Measurements from ENCODE around the gene CSF2RB. TPM values are rescaled to one million over a fixed set of nuclear protein-coding genes. Genes with fewer than 3 reads are reported as not detected.

CSF2RB gene
- total RNA-seq, 1 donor from 2014 or later, result 4.9 TPM

DNA sequence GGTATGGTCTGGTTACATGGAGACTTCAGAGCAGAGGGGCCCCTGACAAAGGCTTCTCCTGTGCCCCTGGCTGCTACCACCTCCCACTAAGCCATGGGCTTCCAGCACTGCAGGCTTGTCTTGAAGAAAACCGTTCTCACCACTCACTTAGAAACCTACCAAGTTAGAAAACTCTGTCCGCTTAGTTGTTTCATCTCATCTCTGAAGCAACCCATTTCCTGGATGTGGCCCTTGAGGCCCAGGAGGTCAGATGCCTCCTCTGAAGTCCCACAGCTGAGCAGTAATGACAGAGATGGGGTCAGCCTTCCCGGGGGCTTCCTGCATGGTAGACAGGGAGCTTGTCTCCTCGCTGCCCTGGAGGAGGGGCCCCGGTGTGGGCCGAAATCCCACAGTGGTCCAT lies 12.9 kb downstream of the CSF2RB start:
- no peak overlapping the region for H3K27ac Mint-ChIP-seq
- intact Hi-C loops (cut with micrococcal nuclease), result no loop called here

DNA sequence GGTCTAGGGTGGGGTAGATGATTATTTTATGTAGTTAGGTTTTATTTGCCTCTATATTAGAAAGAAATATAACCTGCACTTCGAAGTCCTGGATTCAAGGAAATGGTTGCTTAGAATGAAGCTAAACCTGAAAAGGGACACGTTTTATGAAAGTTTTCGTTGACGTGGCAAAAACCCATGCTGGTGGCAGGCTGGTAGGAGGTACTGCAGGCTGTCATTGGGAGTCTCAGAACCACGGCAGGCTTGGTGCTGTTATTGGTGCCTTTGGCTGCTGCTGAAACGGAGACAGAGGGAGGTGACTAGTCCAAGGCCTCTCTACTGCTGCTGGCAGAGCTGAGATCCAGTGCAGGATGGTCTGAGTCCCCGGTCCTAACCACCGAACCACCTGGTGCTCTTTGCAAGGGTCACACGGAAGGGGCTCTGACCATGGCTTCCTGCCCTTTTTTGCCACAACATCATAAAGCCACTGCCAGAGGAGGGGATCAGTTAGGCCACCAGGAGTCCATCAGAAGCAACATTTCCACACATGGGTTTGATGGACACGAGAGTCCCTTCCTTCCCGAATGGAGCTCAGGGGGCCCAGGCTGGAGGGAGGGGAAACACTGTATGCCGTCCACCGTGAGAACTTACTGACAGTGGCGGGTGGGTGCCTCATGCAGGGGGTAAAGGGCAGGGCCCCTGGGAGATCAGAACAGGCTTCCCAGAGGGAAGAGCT lies 13.4 kb downstream of the CSF2RB start:
- Mint-ChIP-seq H3K9me3 (no peaks in the 10 kb centered on the region), H3K4me1 (ENCODE audit: low read depth) (peaks cover 5% of the 10 kb centered on the region), H3K4me3 (ENCODE audit: low read depth) (no peak overlapping the region), H3K27me3 (ENCODE audit: low read depth) (no peaks in the 10 kb centered on the region), H3K36me3 (ENCODE audit: low read depth) (peaks cover 5% of the 10 kb centered on the region), H3K27ac (no peak overlapping the region)
- intact Hi-C loops (cut with micrococcal nuclease), result no loop called here
- no peak for DNase-seq (ENCODE audit: low spot score)

More for the DNA sequence above, 12.9 kb downstream of the CSF2RB start:
- H3K4me3 Mint-ChIP-seq (ENCODE audit: low read depth), result no peak overlapping the region
- DNase-seq (ENCODE audit: low spot score), result no peak
- peaks cover 5% of the 10 kb centered on the region for H3K4me1 Mint-ChIP-seq (ENCODE audit: low read depth)
- peaks cover 5% of the 10 kb centered on the region for H3K36me3 Mint-ChIP-seq (ENCODE audit: low read depth)
- H3K9me3 Mint-ChIP-seq, result no peaks in the 10 kb centered on the region
- no peaks in the 10 kb centered on the region for H3K27me3 Mint-ChIP-seq (ENCODE audit: low read depth)

GRCh38 chr22:36927671-36928070 lies 14.2 kb downstream of the CSF2RB start:
- no peak for DNase-seq (ENCODE audit: low spot score)
- intact Hi-C loops (cut with micrococcal nuclease), result no loop called here
- H3K9me3 Mint-ChIP-seq, result no peaks in the 10 kb centered on the region
- no peaks in the 10 kb centered on the region for H3K27me3 Mint-ChIP-seq (ENCODE audit: low read depth)
- H3K27ac Mint-ChIP-seq, result no peak overlapping the region
- H3K4me3 Mint-ChIP-seq (ENCODE audit: low read depth), result no peak overlapping the region
- H3K36me3 Mint-ChIP-seq (ENCODE audit: low read depth), result peaks cover 5% of the 10 kb centered on the region
- peaks cover 5% of the 10 kb centered on the region for H3K4me1 Mint-ChIP-seq (ENCODE audit: low read depth)

- Mint-ChIP-seq H3K4me3 (ENCODE audit: low read depth) (no peak overlapping the region), H3K4me1 (ENCODE audit: low read depth) (peaks cover 5% of the 10 kb centered on the region), H3K27me3 (ENCODE audit: low read depth) (no peaks in the 10 kb centered on the region), H3K36me3 (ENCODE audit: low read depth) (peaks cover 5% of the 10 kb centered on the region), H3K27ac (no peak overlapping the region), H3K9me3 (no peaks in the 10 kb centered on the region)
- intact Hi-C loops (cut with micrococcal nuclease), result no loop called here
- DNase-seq (ENCODE audit: low spot score), result no peak
Observed at GRCh38 chr22:36928196-36928595, 14.8 kb downstream of the CSF2RB start.

DNA sequence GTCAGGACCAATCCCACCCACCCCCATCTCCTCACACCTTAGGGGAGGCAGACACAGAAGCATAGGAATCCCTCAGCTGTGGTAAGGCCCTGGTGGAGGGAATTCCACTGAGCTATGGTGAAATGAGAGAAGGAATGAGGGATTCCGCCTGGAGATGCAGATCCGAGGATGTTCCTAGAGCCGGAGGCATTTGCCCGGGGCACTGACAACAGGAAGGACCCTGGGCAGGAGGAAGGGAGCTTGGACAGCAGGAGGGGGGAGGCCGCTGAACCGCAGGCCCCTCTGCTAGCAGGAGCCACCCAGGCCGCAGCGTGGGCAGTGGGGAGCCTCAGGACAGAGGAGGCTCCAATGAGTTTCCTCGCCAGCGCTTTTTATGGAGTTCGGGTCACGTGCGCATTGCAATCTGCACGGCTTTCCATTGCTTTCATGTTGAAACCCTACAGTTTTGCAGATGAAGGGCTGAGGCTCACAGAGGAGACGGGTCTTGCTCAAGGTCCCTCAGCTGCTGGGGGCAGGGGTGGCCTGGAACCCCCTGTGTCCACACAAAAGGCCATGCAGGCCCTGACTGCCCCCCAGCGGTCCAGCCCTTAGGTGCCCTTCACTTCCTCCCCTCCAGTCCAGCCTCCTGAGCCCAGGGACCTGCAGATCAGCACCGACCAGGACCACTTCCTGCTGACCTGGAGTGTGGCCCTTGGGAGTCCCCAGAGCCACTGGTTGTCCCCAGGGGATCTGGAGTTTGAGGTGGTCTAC lies 15.5 kb downstream of the CSF2RB start:
- H3K9me3 Mint-ChIP-seq, result no peaks in the 10 kb centered on the region
- H3K4me1 Mint-ChIP-seq (ENCODE audit: low read depth), result peaks cover 5% of the 10 kb centered on the region
- H3K27ac Mint-ChIP-seq, result no peak overlapping the region
- H3K4me3 Mint-ChIP-seq (ENCODE audit: low read depth), result no peak overlapping the region
- DNase-seq (ENCODE audit: low spot score), result no peak
- H3K36me3 Mint-ChIP-seq (ENCODE audit: low read depth), result peaks cover 5% of the 10 kb centered on the region
- intact Hi-C loops (cut with micrococcal nuclease), result no loop called here
- no peaks in the 10 kb centered on the region for H3K27me3 Mint-ChIP-seq (ENCODE audit: low read depth)

DNA sequence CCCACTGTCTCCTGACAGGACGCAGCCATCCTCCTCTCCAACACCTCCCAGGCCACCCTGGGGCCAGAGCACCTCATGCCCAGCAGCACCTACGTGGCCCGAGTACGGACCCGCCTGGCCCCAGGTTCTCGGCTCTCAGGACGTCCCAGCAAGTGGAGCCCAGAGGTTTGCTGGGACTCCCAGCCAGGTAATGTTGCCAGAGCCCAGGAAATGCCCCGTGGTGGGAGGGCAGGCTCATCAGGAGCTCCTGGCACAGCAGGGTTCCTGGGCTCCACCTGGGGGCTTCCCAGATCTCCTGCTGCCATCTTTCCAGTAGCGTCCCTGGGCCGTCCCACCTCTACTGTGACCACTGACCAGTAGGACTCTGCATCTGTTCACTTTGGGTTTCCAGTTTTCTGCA lies 16.2 kb downstream of the CSF2RB start:
- H3K4me3 Mint-ChIP-seq (ENCODE audit: low read depth), result no peak overlapping the region
- no peak for DNase-seq (ENCODE audit: low spot score)
- H3K36me3 Mint-ChIP-seq (ENCODE audit: low read depth), result peaks cover 5% of the 10 kb centered on the region
- H3K27me3 Mint-ChIP-seq (ENCODE audit: low read depth), result no peaks in the 10 kb centered on the region
- H3K9me3 Mint-ChIP-seq, result no peaks in the 10 kb centered on the region
- H3K4me1 Mint-ChIP-seq (ENCODE audit: low read depth), result peaks cover 5% of the 10 kb centered on the region
- no peak overlapping the region for H3K27ac Mint-ChIP-seq
- intact Hi-C loops (cut with micrococcal nuclease), result no loop called here

DNA sequence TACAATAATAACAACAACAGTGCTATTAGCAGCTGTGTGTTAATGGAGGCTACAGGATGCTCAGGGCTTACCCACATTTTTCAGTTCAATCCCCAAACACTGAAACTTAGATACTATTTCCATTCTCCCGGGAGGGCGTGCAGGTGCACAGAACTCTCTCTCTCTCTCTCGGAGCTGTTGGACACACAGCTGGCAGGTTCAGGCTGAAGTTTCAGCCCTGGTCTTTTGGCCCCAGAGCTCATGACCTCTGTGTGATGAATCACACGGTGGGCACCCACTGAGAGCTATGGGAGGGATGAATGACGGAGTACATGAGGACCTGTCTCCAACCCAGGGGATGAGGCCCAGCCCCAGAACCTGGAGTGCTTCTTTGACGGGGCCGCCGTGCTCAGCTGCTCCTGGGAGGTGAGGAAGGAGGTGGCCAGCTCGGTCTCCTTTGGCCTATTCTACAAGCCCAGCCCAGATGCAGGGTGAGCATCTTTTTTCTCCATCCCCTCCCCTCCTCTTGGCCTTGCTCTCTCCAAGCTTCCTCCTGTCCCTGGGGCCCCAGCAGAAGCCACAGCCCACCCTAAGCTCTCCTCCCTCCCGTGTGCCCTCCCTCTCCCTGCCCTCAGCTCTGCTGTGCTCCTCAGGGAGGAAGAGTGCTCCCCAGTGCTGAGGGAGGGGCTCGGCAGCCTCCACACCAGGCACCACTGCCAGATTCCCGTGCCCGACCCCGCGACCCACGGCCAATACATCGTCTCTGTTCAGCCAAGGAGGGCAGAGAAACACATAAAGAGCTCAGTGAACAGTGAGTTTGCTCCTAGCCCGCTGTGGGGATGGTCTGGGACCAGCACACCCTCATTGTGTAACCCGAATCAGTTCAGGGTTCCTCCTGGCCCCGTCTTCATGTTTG lies 16.9 kb downstream of the CSF2RB start:
- Mint-ChIP-seq H3K4me1 (ENCODE audit: low read depth) (peaks cover 5% of the 10 kb centered on the region), H3K9me3 (no peaks in the 10 kb centered on the region), H3K4me3 (ENCODE audit: low read depth) (no peak overlapping the region), H3K27ac (no peak overlapping the region), H3K27me3 (ENCODE audit: low read depth) (no peaks in the 10 kb centered on the region), H3K36me3 (ENCODE audit: low read depth) (peaks cover 5% of the 10 kb centered on the region)
- intact Hi-C loops (cut with micrococcal nuclease), result no loop called here
- no peak for DNase-seq (ENCODE audit: low spot score)

- no peaks in the 10 kb centered on the region for H3K27me3 Mint-ChIP-seq (ENCODE audit: low read depth)
- intact Hi-C loops (cut with micrococcal nuclease), result no loop called here
- no peak overlapping the region for H3K4me3 Mint-ChIP-seq (ENCODE audit: low read depth)
Observed at GRCh38 chr22:36931446-36931845, 18.0 kb downstream of the CSF2RB start.

GRCh38 chr22:36933629-36934417 lies 20.4 kb downstream of the CSF2RB start:
- Mint-ChIP-seq H3K9me3 (no peaks in the 10 kb centered on the region), H3K27ac (no peak overlapping the region), H3K4me1 (ENCODE audit: low read depth) (no peaks in the 10 kb centered on the region), H3K36me3 (ENCODE audit: low read depth) (no peaks in the 10 kb centered on the region), H3K4me3 (ENCODE audit: low read depth) (no peak overlapping the region), H3K27me3 (ENCODE audit: low read depth) (no peaks in the 10 kb centered on the region)
- intact Hi-C loops (cut with micrococcal nuclease), result no loop called here
- no peak for DNase-seq (ENCODE audit: low spot score)

More at GRCh38 chr22:36931446-36931845, 18.0 kb downstream of the CSF2RB start:
- Mint-ChIP-seq H3K36me3 (ENCODE audit: low read depth) (no peaks in the 10 kb centered on the region), H3K4me1 (ENCODE audit: low read depth) (peaks cover 3% of the 10 kb centered on the region), H3K27ac (no peak overlapping the region), H3K9me3 (no peaks in the 10 kb centered on the region)
- no peak for DNase-seq (ENCODE audit: low spot score)

DNA sequence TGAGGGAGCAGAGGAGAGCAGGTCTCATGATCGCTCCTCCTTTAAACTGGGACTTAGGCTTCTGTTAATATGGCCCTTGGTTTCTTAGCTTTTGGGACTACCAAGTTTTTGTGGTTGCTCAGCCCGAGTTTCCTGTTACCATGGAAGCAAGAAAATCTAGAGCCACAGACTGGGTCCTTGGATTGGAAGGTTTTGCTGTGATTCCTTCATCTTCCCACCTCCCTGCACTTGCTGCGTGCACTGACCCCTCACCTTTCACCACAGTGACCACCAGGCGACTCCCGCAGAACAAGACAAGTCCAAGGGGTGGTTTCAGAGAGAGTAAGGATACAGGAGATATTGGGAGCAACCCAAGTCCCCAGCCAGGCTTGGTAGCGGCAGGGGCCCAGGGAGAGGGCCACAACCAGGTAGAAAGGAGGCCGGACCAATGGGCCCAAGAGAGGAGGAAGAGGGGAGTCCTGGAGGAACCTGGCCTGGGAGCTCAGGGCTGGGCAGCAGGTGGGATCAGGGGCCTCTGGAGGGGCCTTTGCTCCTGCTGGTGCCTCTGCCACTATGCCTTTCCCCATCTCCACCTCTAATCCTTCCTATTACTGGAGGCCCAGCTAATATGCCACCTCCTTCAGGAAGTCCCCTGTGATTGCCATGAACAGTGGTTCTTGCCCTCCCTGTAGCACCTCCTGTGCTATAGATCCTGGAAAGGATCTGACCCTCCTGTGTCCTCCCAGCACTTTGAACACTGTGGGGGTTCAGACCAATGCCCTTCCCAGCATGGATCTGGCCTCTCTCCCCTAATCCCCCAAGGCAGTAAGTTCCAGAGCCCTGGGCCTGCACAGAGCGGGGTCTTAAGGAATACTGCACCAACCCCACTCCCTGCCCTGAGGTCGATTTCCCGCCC lies 21.2 kb downstream of the CSF2RB start:
- no peaks in the 10 kb centered on the region for H3K27me3 Mint-ChIP-seq (ENCODE audit: low read depth)
- H3K9me3 Mint-ChIP-seq, result no peaks in the 10 kb centered on the region
- H3K4me3 Mint-ChIP-seq (ENCODE audit: low read depth), result no peak overlapping the region
- H3K4me1 Mint-ChIP-seq (ENCODE audit: low read depth), result no peaks in the 10 kb centered on the region
- intact Hi-C loops (cut with micrococcal nuclease), result no loop called here
- DNase-seq (ENCODE audit: low spot score), result no peak
- H3K27ac Mint-ChIP-seq, result no peak overlapping the region
- no peaks in the 10 kb centered on the region for H3K36me3 Mint-ChIP-seq (ENCODE audit: low read depth)

DNA sequence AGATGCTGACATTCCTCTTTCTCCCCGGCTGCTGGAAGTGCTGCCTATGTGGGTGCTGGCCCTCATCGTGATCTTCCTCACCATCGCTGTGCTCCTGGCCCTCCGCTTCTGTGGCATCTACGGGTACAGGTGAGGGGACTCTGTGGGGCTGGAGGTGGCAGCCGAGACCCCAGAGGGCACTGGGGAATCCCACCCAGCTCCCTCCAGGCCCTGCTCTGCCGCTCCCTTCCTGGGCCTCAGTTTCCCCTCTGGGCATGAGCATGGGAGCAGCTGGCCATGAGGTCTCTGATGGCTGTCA lies 21.8 kb downstream of the CSF2RB start:
- DNase-seq (ENCODE audit: low spot score), result no peak
- Mint-ChIP-seq H3K27ac (no peak overlapping the region), H3K9me3 (no peaks in the 10 kb centered on the region), H3K4me1 (ENCODE audit: low read depth) (no peaks in the 10 kb centered on the region), H3K36me3 (ENCODE audit: low read depth) (no peaks in the 10 kb centered on the region), H3K27me3 (ENCODE audit: low read depth) (no peaks in the 10 kb centered on the region), H3K4me3 (ENCODE audit: low read depth) (no peak overlapping the region)
- intact Hi-C loops (cut with micrococcal nuclease), result no loop called here

GRCh38 chr22:36935694-36936093 lies 22.3 kb downstream of the CSF2RB start:
- no peaks in the 10 kb centered on the region for H3K4me1 Mint-ChIP-seq (ENCODE audit: low read depth)
- H3K9me3 Mint-ChIP-seq, result no peaks in the 10 kb centered on the region
- intact Hi-C loops (cut with micrococcal nuclease), result no loop called here
- H3K4me3 Mint-ChIP-seq (ENCODE audit: low read depth), result no peak overlapping the region
- H3K27ac Mint-ChIP-seq, result no peak overlapping the region
- no peaks in the 10 kb centered on the region for H3K36me3 Mint-ChIP-seq (ENCODE audit: low read depth)
- no peaks in the 10 kb centered on the region for H3K27me3 Mint-ChIP-seq (ENCODE audit: low read depth)
- DNase-seq (ENCODE audit: low spot score), result no peak

Data from activated T-helper 2 cell treated with anti-CD3 and anti-CD28 coated beads, Interferon-gamma antibody, Interleukin-2, Interleukin-4, amounts not matched to agents 10 μg/mL and 5 μg/mL and 100 μg/mL, durations not matched to agents 14 hours and 24 hours and 36 hours (primary cell).